Thymus (tissue), 11 donors: ENCODE results near the gene DEXI. TPM values are rescaled to one million over a fixed set of nuclear protein-coding genes. Genes with fewer than 3 reads are reported as not detected.
"Not testable (repeated sequence)": the region's sequence is repeated elsewhere in the genome, so short reads cannot be mapped to it uniquely, and the experiment has no call there.

Source experiments
- DNase-seq, 9 donors: peaks; one replicate each; pipeline ENCODE4 v3.0.0-alpha.2; 2013; ENCODE audit warnings: low spot score in 9 of 9, low read depth in 6 of 9, missing footprints in 1 of 9
- H3K27ac ChIP-seq, 2 donors: one replicate each; pipeline ENCODE4 v1.5.1; 2013; ENCODE audit warnings: control low read depth in 1 of 2, low read depth in 1 of 2, low read length in 1 of 2, mild to moderate bottlenecking in 1 of 2, moderate library complexity in 1 of 2
- H3K27me3 ChIP-seq, 2 donors: one replicate each; pipeline ENCODE4 v1.5.1; 2013; ENCODE audit warnings: low read length in 1 of 2; ENCODE audit not compliant: control insufficient read depth in 2 of 2, insufficient read depth in 1 of 2
- H3K36me3 ChIP-seq, 2 donors: one replicate each; pipeline ENCODE4 v1.5.1; 2013; ENCODE audit warnings: low read length in 1 of 2, mild to moderate bottlenecking in 1 of 2, moderate library complexity in 1 of 2; ENCODE audit not compliant: control insufficient read depth in 2 of 2, insufficient read depth in 2 of 2
- H3K4me1 ChIP-seq, 2 donors: one replicate each; pipeline ENCODE4 v1.5.1; 2013; ENCODE audit warnings: low read length in 2 of 2; ENCODE audit not compliant: control insufficient read depth in 2 of 2, insufficient read depth in 2 of 2
- H3K4me3 ChIP-seq, 2 donors: one replicate each; pipeline ENCODE4 v1.5.1; 2013; ENCODE audit warnings: low read length in 2 of 2, control low read depth in 1 of 2, mild to moderate bottlenecking in 1 of 2
- H3K9me3 ChIP-seq, 2 donors: one replicate each; pipeline ENCODE4 v1.5.1; 2013; ENCODE audit warnings: low read length in 1 of 2, mild to moderate bottlenecking in 1 of 2; ENCODE audit not compliant: control insufficient read depth in 2 of 2, insufficient read depth in 1 of 2
- WGBS: extraction: QIAGEN DNeasy Blood & Tissue Kit; methylation state at CpG from one replicate; pipeline ENCODE4 v1.1.7; 2013; 5-methylcytosine and 5-hydroxymethylcytosine counted together
- polyA plus RNA-seq: library from polyadenylated mRNA; stranded (reverse); fragments of 200-250 nt; gene quantifications from one replicate; pipeline ENCODE4 v1.2.3, GENCODE V29; 2013
- total RNA-seq: library from RNA; stranded (reverse); fragments of 120-200 nt; gene quantifications from one replicate; pipeline ENCODE4 v1.2.4, GENCODE V29; 2013
- donor health status: healthy.

DEXI gene
- total and polyA plus RNA-seq, 2 donors, result 22.5 to 25.0 TPM

GRCh38 chr16:10949424-10949970, 7.2 kb upstream of the DEXI start:
- Histone ChIP-seq H3K4me1 (peaks cover 22 to 39% of the 10 kb centered on the region in 2 donors), H3K4me3 (no peak overlapping the region), H3K9me3 (no peaks in the 10 kb centered on the region), H3K36me3 (no peaks in the 10 kb centered on the region), H3K27ac (peak overlapping the region in 1 of 2 donors; percentile 50), H3K27me3 (no peaks in the 10 kb centered on the region)
- WGBS, result 59% methylated on average over 7 of the region's 7 CpGs
- DNase-seq, result peak in 5 of 9 donors; percentile 53 to 87 (median 65)

GRCh38 chr16:10947211-10947787, 5.0 kb upstream of the DEXI start:
- H3K4me3 ChIP-seq, result no peak overlapping the region
- no peak overlapping the region for H3K27ac ChIP-seq
- 96% methylated on average over 10 of the region's 10 CpGs for WGBS
- peaks cover 33 to 45% of the 10 kb centered on the region in 2 donors for H3K4me1 ChIP-seq
- H3K27me3 ChIP-seq, result no peaks in the 10 kb centered on the region
- H3K36me3 ChIP-seq, result no peaks in the 10 kb centered on the region
- H3K9me3 ChIP-seq, result no peaks in the 10 kb centered on the region
- DNase-seq, result no peak

GRCh38 chr16:10946308-10946707, 4.0 kb upstream of the DEXI start:
- Histone ChIP-seq H3K9me3 (no peaks in the 10 kb centered on the region), H3K27ac (no peak overlapping the region), H3K4me1 (peaks cover 33 to 47% of the 10 kb centered on the region in 2 donors), H3K4me3 (no peak overlapping the region), H3K36me3 (no peaks in the 10 kb centered on the region), H3K27me3 (no peaks in the 10 kb centered on the region)
- 87% methylated on average over 5 of the region's 5 CpGs for WGBS
- DNase-seq, result no peak

GRCh38 chr16:10945065-10945787, 3.0 kb upstream of the DEXI start:
- peak overlapping the region in 1 of 2 donors; percentile 65 for H3K27ac ChIP-seq
- no peaks in the 10 kb centered on the region for H3K9me3 ChIP-seq
- no peaks in the 10 kb centered on the region for H3K27me3 ChIP-seq
- H3K4me3 ChIP-seq, result peak overlapping the region; percentile 85 to 93
- no peaks in the 10 kb centered on the region for H3K36me3 ChIP-seq
- DNase-seq, result peak in 1 of 9 donors; percentile 46
- 41% methylated on average over 14 of the region's 14 CpGs for WGBS
- H3K4me1 ChIP-seq, result peaks cover 43 to 58% of the 10 kb centered on the region in 2 donors

- H3K36me3 ChIP-seq, result no peaks in the 10 kb centered on the region
- WGBS, result under 1% methylated on average over 86 of the region's 86 CpGs
- H3K27ac ChIP-seq, result peak within 1 kb of the TSS; percentile 65 to 72
- H3K4me1 ChIP-seq, result peaks cover 49 to 60% of the 10 kb centered on the region in 2 donors
- peak within 1 kb of the TSS; percentile 85 to 93 for H3K4me3 ChIP-seq
- peak; percentile 81 to 96 (median 88) for DNase-seq
- no peaks in the 10 kb centered on the region for H3K9me3 ChIP-seq
- no peaks in the 10 kb centered on the region for H3K27me3 ChIP-seq
Measured at GRCh38 chr16:10944249-10945064, 2.2 kb upstream of the DEXI start, which contains the start of gene CLEC16A. Gene CLEC16A, plus strand, starts transcription at chr16:10944564. Its CDS starts 154 bp downstream, at chr16:10944718.

- no peaks in the 10 kb centered on the region for H3K36me3 ChIP-seq
- 95% methylated on average over 7 of the region's 7 CpGs for WGBS
- H3K27ac ChIP-seq, result no peak overlapping the region
- no peaks in the 10 kb centered on the region for H3K9me3 ChIP-seq
- no peak for DNase-seq
- H3K4me1 ChIP-seq, result peaks cover 55 to 67% of the 10 kb centered on the region in 2 donors
- H3K27me3 ChIP-seq, result no peaks in the 10 kb centered on the region
- peak overlapping the region in 1 of 2 donors; percentile 54 for H3K4me3 ChIP-seq
Measured at GRCh38 chr16:10943064-10943353, 741 bp upstream of the DEXI start.

- peaks cover 62 to 77% of the 10 kb centered on the region in 2 donors for H3K4me1 ChIP-seq
- peak overlapping the region; percentile 64 to 69 for H3K4me3 ChIP-seq
- H3K27ac ChIP-seq, DNase-seq, H3K9me3 ChIP-seq, H3K36me3 ChIP-seq, H3K27me3 ChIP-seq: not testable (repeated sequence)
- WGBS, result under 1% methylated on average over 49 of the region's 52 CpGs
Measured at GRCh38 chr16:10941935-10942351, 325 bp downstream of the DEXI start.

- H3K4me3 ChIP-seq, result peak overlapping the region; percentile 64 to 69
- H3K27ac ChIP-seq, result peak overlapping the region in 1 of 2 donors; percentile 7
- DNase-seq, result no peak
- H3K9me3 ChIP-seq, result no peaks in the 10 kb centered on the region
- H3K4me1 ChIP-seq, result peaks cover 62 to 80% of the 10 kb centered on the region in 2 donors
- H3K27me3 ChIP-seq, result no peaks in the 10 kb centered on the region
- peaks cover 3 to 10% of the 10 kb centered on the region in 2 donors for H3K36me3 ChIP-seq
- WGBS, result 6% methylated on average over 34 of the region's 36 CpGs
Measured at GRCh38 chr16:10941127-10941933, 938 bp downstream of the DEXI start.
